GM18505 (cell line): Measurements from ENCODE around the gene RALGAPA2.

Experiments used
- ATAC-seq: cut with Tn5 transposase; IDR thresholded peaks from one replicate; pipeline ENCODE4 v1.9.1; 2021; ENCODE audit not compliant: unreplicated experiment
- POLR2A ChIP-seq: IDR thresholded peaks from 4 replicates; pipeline ENCODE4 v1.6.1; 2011; ENCODE audit warnings: borderline replicate concordance; ENCODE audit not compliant: insufficient read depth, insufficient read length; ENCODE audit errors: extremely low read depth

Gene RALGAPA2

GRCh38 chr20:20406306-20406705 is 306.1 kb downstream of the RALGAPA2 start:
- no peak for TF ChIP-seq POLR2A
- ATAC-seq, result no peak

DNA sequence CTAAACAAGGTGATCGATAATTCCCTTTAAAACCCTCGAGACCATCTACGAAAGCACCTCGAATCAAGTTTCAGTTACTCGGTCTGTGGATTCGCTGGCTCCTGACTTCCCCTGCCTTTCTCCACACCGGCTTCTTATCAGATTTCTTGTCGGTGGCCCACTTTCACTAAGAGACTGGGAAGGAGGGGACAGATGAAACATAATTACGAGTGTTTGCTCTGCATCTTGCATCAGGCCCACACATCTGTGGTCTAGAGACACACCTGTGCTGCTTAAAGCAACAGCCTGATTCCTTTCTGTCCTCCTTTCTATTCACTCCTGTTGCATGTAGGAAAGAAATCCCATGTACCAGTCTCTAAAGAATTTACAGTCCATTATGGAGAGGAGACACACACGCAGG is 306.8 kb downstream of the RALGAPA2 start:
- no peak for TF ChIP-seq POLR2A
- no peak for ATAC-seq

- no peak for TF ChIP-seq POLR2A
- ATAC-seq, result no peak
These were observed 307.8 kb downstream of the RALGAPA2 start for GRCh38 chr20:20404633-20405032.

DNA sequence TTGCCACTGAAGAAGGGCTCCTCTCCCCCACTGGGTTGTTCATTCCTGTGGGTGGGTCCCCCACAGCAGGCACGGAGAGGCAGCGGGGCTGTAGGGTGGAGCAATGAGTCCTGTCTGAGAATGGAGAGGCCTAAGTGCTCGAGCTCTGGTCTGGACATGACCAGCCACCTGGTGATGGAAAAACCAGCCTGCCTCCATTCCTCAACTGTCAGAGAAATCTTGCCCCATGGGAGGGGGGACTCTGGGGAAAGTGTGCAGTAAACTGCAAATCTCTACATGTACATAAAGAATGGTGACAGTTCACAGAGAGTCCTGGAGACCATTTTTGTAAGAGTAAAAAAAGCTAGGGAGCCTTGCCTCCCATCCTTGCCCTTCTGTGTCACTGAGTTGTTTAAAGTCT is 310.5 kb downstream of the RALGAPA2 start:
- no peak for TF ChIP-seq POLR2A
- ATAC-seq, result no peak

DNA sequence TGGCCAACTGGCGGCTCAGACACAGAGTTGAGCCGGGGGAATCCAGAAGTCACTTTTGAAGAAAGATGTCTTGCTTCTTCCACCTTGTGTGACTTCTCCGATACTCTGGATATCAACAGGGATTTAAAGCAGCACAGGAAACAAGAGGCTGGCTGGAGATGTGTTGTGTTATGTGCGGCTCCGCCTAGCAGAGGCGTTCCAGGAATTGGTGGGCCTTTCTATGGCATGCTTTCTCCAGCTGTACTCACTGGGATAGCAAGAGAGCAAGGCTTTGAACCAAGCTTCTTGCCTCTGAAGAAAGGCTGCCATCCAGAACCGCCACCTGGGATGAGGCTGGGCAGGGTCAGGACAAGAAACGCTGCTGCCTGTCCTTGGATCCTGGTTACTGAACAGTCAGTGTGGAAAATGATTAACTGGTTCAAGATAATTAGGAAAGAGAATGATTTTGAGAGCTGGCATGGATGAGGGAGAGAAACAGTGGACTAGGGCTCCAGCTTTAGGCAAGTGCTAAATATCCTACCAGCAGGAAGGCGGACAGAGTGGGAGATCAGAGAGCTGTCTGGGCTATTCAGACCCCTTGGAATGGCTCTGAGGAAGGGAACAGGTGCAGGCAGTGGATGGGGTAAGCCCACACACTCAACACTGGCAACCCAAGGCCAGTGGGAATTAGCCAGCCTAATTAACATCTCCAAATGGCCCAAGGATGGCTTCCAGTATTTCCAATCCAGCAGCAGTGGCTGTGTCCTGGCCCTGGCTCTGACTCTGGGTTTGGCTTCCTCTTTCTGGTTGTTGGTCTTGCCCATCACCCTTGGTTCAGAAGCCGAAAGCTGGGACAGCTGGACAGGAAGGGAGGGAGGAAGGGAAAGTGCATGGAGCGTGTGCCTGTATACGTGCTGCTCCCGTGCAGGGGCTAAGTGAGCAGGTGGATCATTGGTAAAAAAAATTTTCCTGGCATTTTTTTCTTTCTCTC is 312.6 kb downstream of the RALGAPA2 start:
- ATAC-seq, result no peak

DNA sequence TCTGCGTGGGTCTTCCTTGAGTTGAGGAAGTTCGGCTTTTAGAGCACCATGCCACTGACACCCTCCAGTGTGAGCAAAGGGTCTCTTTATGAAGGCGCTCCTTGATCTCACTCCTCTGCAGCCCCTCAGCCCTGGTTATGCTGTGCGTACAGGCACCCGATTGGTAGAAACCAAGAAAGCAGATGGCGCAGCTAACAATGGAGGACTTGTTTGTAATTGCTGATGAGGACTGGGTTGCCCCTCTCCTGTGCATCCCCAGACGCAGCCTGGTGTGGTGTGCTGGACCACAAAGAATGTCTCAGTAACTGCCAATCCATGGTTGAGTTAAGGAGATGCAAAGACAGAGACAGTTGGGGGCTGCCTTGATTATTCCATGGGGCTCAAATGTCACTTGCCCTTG is 314.3 kb downstream of the RALGAPA2 start:
- ATAC-seq, result no peak
- TF ChIP-seq POLR2A, result no peak

More for the DNA sequence above, 312.6 kb downstream of the RALGAPA2 start:
- TF ChIP-seq POLR2A, result no peak

DNA sequence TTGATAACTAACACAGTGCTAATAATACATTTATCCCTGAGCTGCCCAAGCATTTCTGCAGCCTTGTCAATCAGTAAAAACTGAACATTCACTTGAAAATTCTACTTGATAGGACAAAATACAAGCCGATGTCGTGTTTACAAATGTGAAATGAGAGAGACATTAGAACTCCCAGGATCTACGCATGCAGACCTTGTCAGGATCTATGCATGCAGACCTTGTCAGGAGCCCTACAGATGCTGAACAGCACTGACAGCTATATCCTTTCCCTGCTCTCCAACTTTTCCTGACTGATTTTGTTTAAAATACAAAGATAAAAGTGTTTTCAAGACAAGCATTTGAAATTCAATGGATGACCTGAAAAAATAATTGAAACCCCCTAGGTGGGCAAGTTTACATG is 315.6 kb downstream of the RALGAPA2 start:
- ATAC-seq, result no peak
- TF ChIP-seq POLR2A, result no peak

DNA sequence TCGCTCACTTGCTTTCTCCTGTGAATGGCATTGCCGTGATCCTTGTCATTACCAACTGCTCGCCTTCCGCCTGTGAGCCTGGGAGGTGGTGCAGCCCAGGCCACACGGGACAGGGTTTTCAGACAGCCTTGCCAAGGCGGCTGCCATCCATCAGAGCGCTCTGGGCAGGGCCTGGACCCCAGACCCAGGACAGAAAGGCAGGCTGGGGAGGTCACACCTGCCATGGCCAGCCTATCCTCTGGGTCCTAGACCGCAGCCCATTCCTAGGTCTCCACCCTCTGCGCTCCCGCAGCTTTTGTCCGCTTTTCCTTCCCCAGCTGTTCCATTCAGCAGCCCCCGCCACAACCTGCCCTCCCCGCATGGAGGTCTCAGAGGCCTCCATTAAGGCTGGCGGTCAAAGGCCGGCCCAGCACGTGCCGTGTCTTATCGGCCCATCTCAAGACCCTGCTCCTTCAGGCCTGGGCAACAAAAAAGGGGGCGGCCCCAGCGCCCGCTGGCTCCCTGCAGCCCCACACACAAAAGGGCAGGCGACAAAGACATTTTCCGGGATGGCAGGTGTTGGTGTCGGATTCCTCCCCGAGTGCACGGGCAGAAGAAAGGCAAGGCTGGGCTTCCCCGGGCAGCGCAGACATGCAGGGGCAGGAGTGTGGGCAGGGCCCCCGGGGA is 316.4 kb downstream of the RALGAPA2 start:
- TF ChIP-seq POLR2A, result no peak
- no peak for ATAC-seq

DNA sequence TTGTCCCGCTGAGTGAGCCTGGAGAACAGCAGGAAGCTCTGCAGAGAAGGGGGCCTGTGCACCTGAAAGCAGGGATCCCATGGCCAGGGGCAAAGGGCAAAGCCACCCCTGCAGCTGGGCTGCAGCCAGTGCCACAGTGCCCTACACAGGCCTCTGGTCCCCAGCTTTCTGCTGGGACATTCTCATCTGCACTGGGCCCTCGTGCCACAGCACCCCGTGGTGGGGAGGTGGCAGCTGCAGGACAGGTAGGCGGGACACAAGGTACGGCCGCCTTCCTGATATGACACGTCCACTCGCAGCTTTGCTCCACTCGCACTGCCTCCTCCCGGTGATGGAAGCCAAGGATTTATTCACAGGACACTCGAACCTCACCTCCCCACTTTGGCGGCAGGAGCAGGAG is 317.4 kb downstream of the RALGAPA2 start:
- TF ChIP-seq POLR2A, result no peak
- ATAC-seq, result no peak

DNA sequence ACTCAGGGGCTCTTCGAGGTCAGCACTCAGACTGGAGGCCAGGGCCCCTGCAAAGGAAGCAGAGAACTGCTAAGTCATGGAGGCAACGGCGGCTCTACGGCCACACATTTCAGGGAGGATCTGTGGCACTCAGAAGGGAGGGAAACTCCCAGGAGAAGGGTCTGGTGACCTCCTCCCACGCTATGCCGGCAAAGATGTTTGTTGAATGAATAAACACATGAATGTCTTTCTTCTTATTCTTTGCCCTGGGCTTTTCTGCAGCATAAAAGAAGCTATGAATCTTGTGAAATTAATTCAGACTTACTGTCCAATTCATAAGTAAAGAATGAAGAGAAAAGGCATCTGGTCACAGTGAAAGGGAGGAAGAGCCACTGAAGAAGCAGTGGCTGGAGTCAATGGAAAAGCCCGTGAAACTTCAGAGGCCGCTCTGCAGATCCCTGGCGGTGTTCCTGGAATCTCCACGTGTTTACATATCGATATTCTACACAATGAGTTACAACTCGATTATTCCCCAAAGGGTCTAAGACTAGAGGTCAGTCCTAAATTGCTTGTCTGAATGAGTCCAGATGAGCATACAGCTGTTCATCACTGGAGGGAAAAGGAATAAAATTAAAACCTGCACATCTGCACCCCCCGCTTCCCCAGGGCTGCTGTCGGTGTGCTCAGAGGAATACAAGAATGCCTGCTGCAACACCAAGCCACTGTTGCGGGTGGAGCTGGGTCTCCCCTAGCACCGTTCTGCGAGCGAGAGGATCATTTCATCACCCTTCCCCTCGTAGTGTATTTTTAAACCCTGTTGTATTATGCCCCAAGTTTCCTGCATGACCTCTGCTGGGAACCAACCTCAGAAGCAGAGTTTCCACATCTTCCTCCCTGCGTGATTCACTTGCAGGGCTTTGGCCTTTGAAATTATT is 319.0 kb downstream of the RALGAPA2 start:
- ATAC-seq, result no peak
- TF ChIP-seq POLR2A, result no peak

DNA sequence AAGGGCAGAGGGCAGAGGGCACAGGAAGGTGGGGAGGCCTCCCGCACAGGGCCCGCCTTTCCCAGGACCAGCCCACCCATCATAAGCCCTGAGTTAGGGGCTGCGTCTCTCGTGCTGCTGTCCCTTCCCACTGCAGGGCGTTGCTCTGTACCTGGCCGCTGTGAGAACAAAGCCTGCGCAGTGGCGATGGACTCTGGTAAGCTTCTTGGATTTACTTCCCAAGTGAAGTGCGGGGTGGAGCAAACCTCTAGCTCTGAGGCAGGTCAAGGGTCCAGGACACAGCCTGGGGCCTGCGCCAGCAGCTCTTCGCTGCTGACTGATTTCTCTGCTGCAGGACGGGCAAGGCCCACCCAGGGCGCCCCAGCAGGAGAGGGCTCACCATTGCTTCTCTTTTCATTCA is 320.7 kb downstream of the RALGAPA2 start:
- TF ChIP-seq POLR2A, result no peak
- no peak for ATAC-seq

- no peak for ATAC-seq
- no peak for TF ChIP-seq POLR2A
These were observed 321.3 kb downstream of the RALGAPA2 start for GRCh38 chr20:20391115-20391514.

- TF ChIP-seq POLR2A, result no peak
- no peak for ATAC-seq
These were observed 322.1 kb downstream of the RALGAPA2 start for GRCh38 chr20:20390393-20390792.
